PC-9 (cell line): ENCODE data around the gene CD38.

Experiments
- EZH2 ChIP-seq: fragments of 200-600 bp; sonication (generic); IDR thresholded peaks from 2 replicates; pipeline ENCODE4 v1.8.0; 2017; ENCODE audit warnings: antibody characterized with exemption, low read depth
- TF ChIP-seq, protein P1 (sequence below): fragments of 200-600 bp; sonication (generic); conservative IDR thresholded peaks from 2 replicates; pipeline ENCODE4 v1.6.1; 2017; ENCODE audit warnings: mixed run types, antibody characterized with exemption, mild to moderate bottlenecking, moderate library complexity

DNA sequence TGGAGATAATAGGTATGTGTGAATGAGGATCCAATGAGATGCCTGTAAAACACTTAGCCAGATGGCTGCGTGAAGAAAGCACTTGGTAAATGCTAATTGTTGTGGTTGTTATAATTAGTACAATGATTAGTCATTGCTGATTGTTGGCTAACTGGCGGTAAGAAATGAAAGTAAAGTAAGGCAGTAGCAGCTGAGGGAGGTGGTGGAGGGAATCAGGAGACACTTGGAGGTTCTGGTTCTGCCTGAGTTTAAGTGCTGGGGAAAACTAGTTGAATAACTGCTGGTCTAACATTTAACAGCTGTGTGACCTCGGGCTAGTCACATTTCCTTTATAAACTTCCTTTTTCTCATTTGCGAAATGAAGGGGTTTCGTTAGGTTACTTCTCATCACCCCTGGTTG, 30.9 kb downstream of the CD38 start:
- TF ChIP-seq, protein P1, sequence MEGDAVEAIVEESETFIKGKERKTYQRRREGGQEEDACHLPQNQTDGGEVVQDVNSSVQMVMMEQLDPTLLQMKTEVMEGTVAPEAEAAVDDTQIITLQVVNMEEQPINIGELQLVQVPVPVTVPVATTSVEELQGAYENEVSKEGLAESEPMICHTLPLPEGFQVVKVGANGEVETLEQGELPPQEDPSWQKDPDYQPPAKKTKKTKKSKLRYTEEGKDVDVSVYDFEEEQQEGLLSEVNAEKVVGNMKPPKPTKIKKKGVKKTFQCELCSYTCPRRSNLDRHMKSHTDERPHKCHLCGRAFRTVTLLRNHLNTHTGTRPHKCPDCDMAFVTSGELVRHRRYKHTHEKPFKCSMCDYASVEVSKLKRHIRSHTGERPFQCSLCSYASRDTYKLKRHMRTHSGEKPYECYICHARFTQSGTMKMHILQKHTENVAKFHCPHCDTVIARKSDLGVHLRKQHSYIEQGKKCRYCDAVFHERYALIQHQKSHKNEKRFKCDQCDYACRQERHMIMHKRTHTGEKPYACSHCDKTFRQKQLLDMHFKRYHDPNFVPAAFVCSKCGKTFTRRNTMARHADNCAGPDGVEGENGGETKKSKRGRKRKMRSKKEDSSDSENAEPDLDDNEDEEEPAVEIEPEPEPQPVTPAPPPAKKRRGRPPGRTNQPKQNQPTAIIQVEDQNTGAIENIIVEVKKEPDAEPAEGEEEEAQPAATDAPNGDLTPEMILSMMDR = no peak
- no peak for TF ChIP-seq EZH2
